Measurements from ENCODE around the gene LMTK2. TPM values are rescaled to one million over a fixed set of nuclear protein-coding genes. Genes with fewer than 3 reads are reported as not detected.
A peak's percentile ranks its signal among the peaks of the same experiment; 100 is the strongest.

Gene LMTK2
- total RNA-seq, 1 experiment from 2014 or later, result 17.8 TPM

DNA sequence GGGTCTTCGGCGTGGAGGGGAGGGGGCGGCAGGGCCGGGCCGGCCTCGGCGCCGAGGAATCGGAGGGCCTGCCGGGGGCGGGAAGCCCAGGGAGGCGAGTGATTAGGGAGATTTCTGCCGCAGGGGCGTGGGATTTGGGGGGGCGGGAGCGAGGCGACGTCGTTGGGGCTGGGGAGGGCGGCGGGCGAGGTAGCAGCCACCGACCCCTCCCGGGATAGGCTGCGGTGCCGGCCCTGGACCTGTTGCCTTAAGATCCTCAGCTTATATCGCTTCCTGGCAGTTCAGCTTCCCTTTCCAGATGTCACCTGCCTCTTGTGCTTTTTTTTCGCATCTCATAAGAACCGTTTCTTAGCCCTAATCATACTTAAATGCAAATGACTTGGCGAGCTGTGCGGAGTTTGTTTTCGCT is 655 bp downstream of the LMTK2 start:
- Histone ChIP-seq H3K36me3 (ENCODE audit: control insufficient read depth in 1 of 2, insufficient read depth in 2 of 2, low read length in 2 of 2) (no peaks in the 10 kb centered on the region), H3K27ac (ENCODE audit: low read depth, low read length) (no peak overlapping the region; the same call in 1 of the 2 replicates), H3K9me3 (ENCODE audit: control insufficient read depth in 1 of 2, insufficient read depth in 1 of 2, low read depth in 1 of 2, low read length in 2 of 2) (no peaks in the 10 kb centered on the region), H4K20me1 (ENCODE audit: insufficient read depth) (no peaks in the 10 kb centered on the region), H3K9me2 (ENCODE audit: insufficient read depth) (no peaks in the 10 kb centered on the region), H2AFZ (ENCODE audit: low read depth, low read length, poor library complexity, severe bottlenecking) (no peak overlapping the region), H3K27me3 (ENCODE audit: insufficient read depth, low read length) (no peaks in the 10 kb centered on the region), H3K79me2 (ENCODE audit: insufficient read depth, low read length) (peaks cover 52% of the 10 kb centered on the region), H3K4me3 (replicated peaks in 1 of 2; ENCODE audit: low read depth in 1 of 2, low read length in 2 of 2) (peak overlapping the region; percentile 75 to 96), H3K4me2 (ENCODE audit: low read length) (peak overlapping the region; percentile 87), H3K9ac (ENCODE audit: low read length) (peak overlapping the region; percentile 78), H3K4me1 (ENCODE audit: control insufficient read depth in 1 of 2, insufficient read depth in 2 of 2, low read length in 2 of 2) (peaks cover 4 to 16% of the 10 kb centered on the region in 2 experiments; a peak in 3 of 4 replicates)
- BruUV-seq (replicated peaks), result no TSS peak
- intact Hi-C loops (cut with micrococcal nuclease), result loop anchor here (2.0 kb wide), 2 partner anchors 57 to 61 kb away; no protein-coding TSS in a partner anchor
- RAD21 ChIA-PET (ENCODE audit: low non-redundant PET in 1 of 2, low total read pairs in 2 of 2, uncharacterized antibody in 2 of 2, unreplicated experiment in 2 of 2), result no interaction called here
- no peak for DNase-seq (ENCODE audit: low read depth, low spot score)
- TF ChIP-seq CTCF (IDR thresholded peaks at IDR 0.05 in 2 of 3, conservative IDR thresholded peaks at IDR 0.05 in 1 of 3; ENCODE audit: borderline replicate concordance in 1 of 3, insufficient read depth in 1 of 3, low read depth in 2 of 3, low read length in 2 of 3) (no peak), ZFX (IDR thresholded peaks at IDR 0.05) (peak; percentile 31; the same call in 1 of the 2 replicates)
- CTCF ChIA-PET, result interaction anchor here (1.3 kb wide), 1 partner anchor 14 kb away, joined by 3 read pairs; no protein-coding TSS in a partner anchor
- POLR2A ChIA-PET, result no interaction called here
- ATAC-seq, result peak; percentile 15

DNA sequence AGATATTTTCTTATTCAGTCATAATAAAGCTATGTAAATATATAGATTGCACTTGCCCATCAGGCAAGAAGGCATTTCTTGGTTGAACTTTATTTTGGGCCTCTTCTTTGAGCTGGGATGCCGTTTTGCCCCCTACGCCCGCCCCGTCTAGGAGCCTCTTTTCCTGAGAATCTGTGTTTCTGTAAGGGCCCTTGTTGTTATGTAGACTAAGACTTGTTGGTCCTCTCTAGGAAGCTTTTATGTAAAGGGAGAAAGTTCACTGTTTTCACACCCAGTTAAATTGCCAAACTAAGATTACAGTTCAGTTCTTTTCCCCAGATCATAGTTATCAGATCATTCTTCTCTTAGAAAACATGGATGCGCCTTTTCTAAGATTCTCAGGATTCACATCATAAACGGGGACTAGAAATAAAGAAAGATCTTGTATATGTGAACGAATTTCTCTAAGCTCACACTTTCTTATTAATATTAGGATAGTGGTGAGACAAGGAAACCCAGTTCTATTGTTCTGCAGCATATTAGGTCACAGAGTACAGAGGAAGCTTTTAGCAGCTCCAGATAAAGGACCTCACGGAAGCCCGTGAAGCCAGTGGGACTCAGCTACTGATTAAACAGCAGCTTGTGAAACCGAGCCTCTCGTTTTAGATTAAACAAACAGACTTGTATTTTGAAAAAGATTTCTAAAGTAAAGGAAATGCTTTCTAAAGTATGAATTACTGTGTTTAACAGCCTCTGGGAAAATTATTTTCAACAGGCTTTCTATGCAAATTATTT is 3.8 kb downstream of the LMTK2 start:
- H3K4me1 ChIP-seq (ENCODE audit: control insufficient read depth in 1 of 2, insufficient read depth in 2 of 2, low read length in 2 of 2), result peaks cover 4 to 16% of the 10 kb centered on the region in 2 experiments; a peak in 3 of 4 replicates
- RAD21 ChIA-PET (ENCODE audit: low non-redundant PET in 1 of 2, low total read pairs in 2 of 2, uncharacterized antibody in 2 of 2, unreplicated experiment in 2 of 2), result no interaction called here
- POLR2A ChIA-PET, result interaction anchor here (0.7 kb wide), 1 partner anchor 52 kb away, joined by 5 read pairs; no protein-coding TSS in a partner anchor
- CTCF ChIA-PET, result interaction anchor here (1.1 kb wide), 2 partner anchors 58 to 89 kb away, joined by 3 read pairs; no protein-coding TSS in a partner anchor
- H2AFZ ChIP-seq (ENCODE audit: low read depth, low read length, poor library complexity, severe bottlenecking), result no peak overlapping the region
- no peaks in the 10 kb centered on the region for H3K27me3 ChIP-seq (ENCODE audit: insufficient read depth, low read length)
- DNase-seq (ENCODE audit: low read depth, low spot score) (no peak), ATAC-seq (no peak)
- H3K27ac ChIP-seq (ENCODE audit: low read depth, low read length), result no peak overlapping the region
- no peak overlapping the region for H3K4me2 ChIP-seq (ENCODE audit: low read length)
- H3K9me3 ChIP-seq (ENCODE audit: control insufficient read depth in 1 of 2, insufficient read depth in 1 of 2, low read depth in 1 of 2, low read length in 2 of 2), result no peaks in the 10 kb centered on the region
- intact Hi-C loops (cut with micrococcal nuclease), result no loop called here
- TSS peak; percentile 2 for BruUV-seq (replicated peaks)
- H3K9ac ChIP-seq (ENCODE audit: low read length), result no peak overlapping the region
- H3K79me2 ChIP-seq (ENCODE audit: insufficient read depth, low read length), result peaks cover 75% of the 10 kb centered on the region
- no peaks in the 10 kb centered on the region for H3K36me3 ChIP-seq (ENCODE audit: control insufficient read depth in 1 of 2, insufficient read depth in 2 of 2, low read length in 2 of 2)
- no peak overlapping the region for H3K4me3 ChIP-seq (replicated peaks in 1 of 2; ENCODE audit: low read depth in 1 of 2, low read length in 2 of 2)
- H3K9me2 ChIP-seq (ENCODE audit: insufficient read depth), result no peaks in the 10 kb centered on the region
- H4K20me1 ChIP-seq (ENCODE audit: insufficient read depth), result no peaks in the 10 kb centered on the region
- TF ChIP-seq SP1 (IDR thresholded peaks at IDR 0.05; ENCODE audit: low read depth) (no peak), CTCF (IDR thresholded peaks at IDR 0.05 in 2 of 3, conservative IDR thresholded peaks at IDR 0.05 in 1 of 3; ENCODE audit: borderline replicate concordance in 1 of 3, insufficient read depth in 1 of 3, low read depth in 2 of 3, low read length in 2 of 3) (no peak), RAD21 (IDR thresholded peaks at IDR 0.05; ENCODE audit: low read depth) (no peak), YY1 (IDR thresholded peaks at IDR 0.05; ENCODE audit: extremely low read depth, insufficient replicate concordance, low read depth, low read length) (no peak), POLR2A (IDR thresholded peaks at IDR 0.05; ENCODE audit: borderline replicate concordance, extremely low read depth, insufficient read depth, insufficient read length) (no peak), SRF (IDR thresholded peaks at IDR 0.05; ENCODE audit: low read depth) (no peak), ZFX (IDR thresholded peaks at IDR 0.05) (no peak), EGR1 (IDR thresholded peaks at IDR 0.05; ENCODE audit: low read depth) (no peak), FOSL1 (IDR thresholded peaks at IDR 0.05; ENCODE audit: low read depth) (no peak), TCF7L2 (IDR thresholded peaks at IDR 0.05; ENCODE audit: borderline replicate concordance, extremely low read depth, insufficient read depth, insufficient read length) (no peak)
- TF ChIP-seq, protein P1, sequence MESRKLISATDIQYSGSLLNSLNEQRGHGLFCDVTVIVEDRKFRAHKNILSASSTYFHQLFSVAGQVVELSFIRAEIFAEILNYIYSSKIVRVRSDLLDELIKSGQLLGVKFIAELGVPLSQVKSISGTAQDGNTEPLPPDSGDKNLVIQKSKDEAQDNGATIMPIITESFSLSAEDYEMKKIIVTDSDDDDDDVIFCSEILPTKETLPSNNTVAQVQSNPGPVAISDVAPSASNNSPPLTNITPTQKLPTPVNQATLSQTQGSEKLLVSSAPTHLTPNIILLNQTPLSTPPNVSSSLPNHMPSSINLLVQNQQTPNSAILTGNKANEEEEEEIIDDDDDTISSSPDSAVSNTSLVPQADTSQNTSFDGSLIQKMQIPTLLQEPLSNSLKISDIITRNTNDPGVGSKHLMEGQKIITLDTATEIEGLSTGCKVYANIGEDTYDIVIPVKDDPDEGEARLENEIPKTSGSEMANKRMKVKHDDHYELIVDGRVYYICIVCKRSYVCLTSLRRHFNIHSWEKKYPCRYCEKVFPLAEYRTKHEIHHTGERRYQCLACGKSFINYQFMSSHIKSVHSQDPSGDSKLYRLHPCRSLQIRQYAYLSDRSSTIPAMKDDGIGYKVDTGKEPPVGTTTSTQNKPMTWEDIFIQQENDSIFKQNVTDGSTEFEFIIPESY (IDR thresholded peaks at IDR 0.05; ENCODE audit: extremely low read depth, insufficient replicate concordance, low read length), result no peak

Measured in HCT116 (cell line).